B cell (primary cell): ENCODE results near the gene RINT1. TPM values are rescaled to one million over a fixed set of nuclear protein-coding genes. Genes with fewer than 3 reads are reported as not detected.
A peak's percentile ranks its signal among the peaks of the same experiment; 100 is the strongest.

Experiments used
- ATAC-seq: fragments of 200-7000 bp; cut with Tn5 transposase; one replicate; pipeline ENCODE4 v1.10.0; 2021; ENCODE audit warnings: low read depth, mild to moderate bottlenecking, moderate number of reproducible peaks, moderate library complexity
- CTCF ChIA-PET: fragments of 350-600 bp; sonication (Branson Sonifier 250); formaldehyde crosslinking; loops from one replicate; lab custom pipeline; 2021; ENCODE audit warnings: antibody characterized with exemption, inconsistent platforms; lab: Charles Lee
- POLR2A ChIA-PET: fragments of 350-600 bp; sonication (Branson Sonifier 250); formaldehyde crosslinking; loops from one replicate; lab custom pipeline; 2021; ENCODE audit warnings: antibody characterized with exemption; lab: Charles Lee
- DNase-seq: peaks from one replicate; pipeline ENCODE4 v3.0.0; 2013
- H2AFZ ChIP-seq: 2 replicates; pipeline ENCODE4 v1.6.1; 2012; ENCODE audit warnings: mild to moderate bottlenecking, low read depth, low read length; ENCODE audit not compliant: insufficient read depth, poor library complexity, severe bottlenecking
- H3K27ac ChIP-seq, 2 donors: 1 replicate in 1 of 2; 2 replicates in 1 of 2; pipeline ENCODE4 v1.5.1; 2012 to 2013; ENCODE audit warnings: low read length in 2 of 2, mild to moderate bottlenecking in 2 of 2, moderate library complexity in 1 of 2
- H3K27me3 ChIP-seq, 4 experiments: fragments of 200-600 bp in 1 of 4; sonication (generic) in 1 of 4; replicated peaks in 1 of 4; 1 replicate in 2 of 4; 2 replicates in 2 of 4; pipeline versions ENCODE4 v1.6.1 to v1.7.0; 2013 to 2016; ENCODE audit warnings: low read length in 3 of 4, mild to moderate bottlenecking in 2 of 4, mixed read lengths in 1 of 4, moderate library complexity in 1 of 4; ENCODE audit not compliant: insufficient read depth in 4 of 4, control insufficient read depth in 3 of 4; ENCODE audit errors: control extremely low read depth in 1 of 4
- H3K36me3 ChIP-seq, 2 experiments: replicated peaks in 1 of 2; 1 replicate in 1 of 2; 2 replicates in 1 of 2; pipeline versions ENCODE4 v1.6.1 to v1.7.1; 2013; ENCODE audit warnings: low read length in 1 of 2; ENCODE audit not compliant: insufficient read depth in 2 of 2, control insufficient read depth in 1 of 2; ENCODE audit errors: control extremely low read depth in 1 of 2, extremely low read depth in 1 of 2
- H3K4me1 ChIP-seq, 2 donors: fragments of 200-600 bp in 1 of 2; sonication (generic) in 1 of 2; 1 replicate in 1 of 2; 2 replicates in 1 of 2; pipeline versions ENCODE4 v1.5.1 to v1.6.1; 2013 to 2017; ENCODE audit warnings: low read length in 2 of 2; ENCODE audit not compliant: control insufficient read depth in 2 of 2, insufficient read depth in 2 of 2
- H3K4me2 ChIP-seq: replicated peaks from 2 replicates; pipeline ENCODE3; 2012; ENCODE audit warnings: mild to moderate bottlenecking, low read depth, low read length; ENCODE audit not compliant: poor library complexity, severe bottlenecking
- H3K4me3 ChIP-seq, 5 experiments: fragments of 200-600 bp in 1 of 5; sonication (generic) in 1 of 5; 1 replicate in 3 of 5; 2 replicates in 2 of 5; pipeline versions ENCODE4 v1.5.1 to v1.7.0; 2011 to 2016; ENCODE audit warnings: low read length in 4 of 5, mild to moderate bottlenecking in 4 of 5, low read depth in 2 of 5, control low read depth in 1 of 5, moderate library complexity in 1 of 5; ENCODE audit not compliant: insufficient read depth in 1 of 5; ENCODE audit errors: control extremely low read depth in 1 of 5, extremely low read depth in 1 of 5
- H3K79me2 ChIP-seq: fragments of 200-600 bp; sonication (generic); one replicate; pipeline ENCODE4 v1.6.0; 2016; ENCODE audit warnings: low read length; ENCODE audit not compliant: control insufficient read depth, insufficient read depth
- H3K9ac ChIP-seq: fragments of 200-600 bp; sonication (generic); 2 replicates; pipeline ENCODE4 v1.6.1; 2017; ENCODE audit warnings: mild to moderate bottlenecking, low read length, moderate library complexity
- H3K9me3 ChIP-seq, 3 donors: one replicate each; pipeline versions ENCODE4 v1.6.1 to v1.7.1; 2013; ENCODE audit warnings: low read length in 2 of 3; ENCODE audit not compliant: control insufficient read depth in 2 of 3, insufficient read depth in 1 of 3; ENCODE audit errors: control extremely low read depth in 1 of 3
- H4K20me1 ChIP-seq: 2 replicates; pipeline ENCODE4 v1.6.0; 2012; ENCODE audit warnings: mild to moderate bottlenecking, low read length; ENCODE audit not compliant: insufficient read depth, control insufficient read depth, poor library complexity, severe bottlenecking
- H3K27ac Mint-ChIP-seq: one replicate; pipeline ENCODE4 v1.8.0; 2021; ENCODE audit warnings: mixed read lengths
- H3K27me3 Mint-ChIP-seq: one replicate; pipeline ENCODE4 v1.8.0; 2021; ENCODE audit warnings: mixed read lengths
- H3K4me1 Mint-ChIP-seq: one replicate; pipeline ENCODE4 v1.8.0; 2021; ENCODE audit warnings: mixed read lengths
- H3K4me3 Mint-ChIP-seq: one replicate; pipeline ENCODE4 v1.8.0; 2021; ENCODE audit warnings: mixed read lengths
- H3K9me3 Mint-ChIP-seq: one replicate; pipeline ENCODE4 v1.8.0; 2022; ENCODE audit warnings: mixed read lengths; ENCODE audit not compliant: insufficient read depth
- CTCF ChIP-seq: fragments of 200-600 bp; IDR thresholded peaks from one replicate; pipeline ENCODE4 v1.8.0; 2022; ENCODE audit warnings: antibody characterized with exemption, mild to moderate bottlenecking
- EZH2 ChIP-seq: IDR thresholded peaks from 2 replicates; pipeline ENCODE4 v1.6.1; 2012; ENCODE audit warnings: borderline replicate concordance, low read depth, mild to moderate bottlenecking, moderate library complexity, low read length; ENCODE audit not compliant: insufficient read depth, poor library complexity, severe bottlenecking
- WGBS: methylation state at CpG from one replicate; pipeline ENCODE4 v1.1.5; 2013; ENCODE audit warnings: missing lambda C conversion rate; ENCODE audit not compliant: insufficient coverage; 5-methylcytosine and 5-hydroxymethylcytosine counted together
- intact Hi-C: fragments of 100-400 bp; cut with micrococcal nuclease; formaldehyde crosslinking; loops from one replicate; pipeline ENCODE4 v1.10.0; 2022
- polyA plus RNA-seq: library from polyadenylated mRNA; depleted of rRNA; stranded (reverse); fragments of >200 nt; gene quantifications from 2 replicates; pipeline ENCODE4 v1.2.3, GENCODE V29; 2012
- total RNA-seq, 2 donors: library from RNA; stranded (reverse); fragments of 120-200 nt in 1 of 2; gene quantifications; 1 replicate in 1 of 2; 2 replicates in 1 of 2; pipeline versions ENCODE4 v1.2.3 to v1.2.4, GENCODE V29; 2013 to 2022

The RINT1 gene
- total and polyA plus RNA-seq, 2 donors (not counting 1 experiment from before 2014, with no cell fraction given) = 12.4 to 27.2 TPM

DNA sequence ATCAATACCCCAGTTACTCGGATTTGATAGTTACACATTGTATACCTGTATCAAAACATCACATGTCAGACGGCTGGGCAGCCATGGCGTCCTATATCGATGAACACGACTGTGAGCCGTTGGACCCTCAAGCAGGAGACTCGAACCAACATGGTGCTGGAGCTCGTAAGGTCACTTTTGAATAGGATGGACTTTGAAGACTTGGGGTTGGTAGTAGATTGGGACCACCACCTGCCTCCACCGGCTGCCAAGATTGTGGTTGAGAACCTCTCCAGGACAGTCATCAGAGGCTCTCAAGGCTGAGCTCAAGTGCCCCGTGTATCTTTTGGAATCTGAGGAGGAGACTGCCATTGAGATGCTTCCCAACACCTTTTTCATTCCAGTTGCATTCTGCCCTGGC is 1.9 kb upstream of the RINT1 start:
- Histone ChIP-seq H3K27ac (no peak overlapping the region), H3K36me3 (peaks cover 0 to 7% of the 10 kb centered on the region in 2 experiments), H4K20me1 (no peaks in the 10 kb centered on the region), H3K4me3 (no peak overlapping the region), H3K9ac (no peak overlapping the region), H3K27me3 (no peaks in the 10 kb centered on the region), H3K9me3 (no peaks in the 10 kb centered on the region), H3K4me2 (no peak overlapping the region), H2AFZ (no peak overlapping the region), H3K79me2 (peaks cover 25% of the 10 kb centered on the region), H3K4me1 (peaks cover 18 to 23% of the 10 kb centered on the region in 2 donors)
- no peaks in the 10 kb centered on the region for H3K9me3 Mint-ChIP-seq
- no peak for ATAC-seq
- ChIA-PET POLR2A (interaction anchor here (0.7 kb wide), 1 partner anchor 171 kb away, joined by 3 read pairs; no protein-coding TSS in a partner anchor), CTCF (interaction anchor here (1.1 kb wide), 1 partner anchor 35 kb away, joined by 3 read pairs; no protein-coding TSS in a partner anchor)
- peak; percentile 17 for DNase-seq
- no peak for TF ChIP-seq CTCF
- TF ChIP-seq EZH2 = no peak
- intact Hi-C loops = loop anchor here (5.0 kb wide), 3 partner anchors 178 to 1637 kb away; partner anchors contain the start of genes HBP1 and KMT2E
- peak overlapping the region; percentile 74 for H3K4me3 Mint-ChIP-seq
- H3K4me1 Mint-ChIP-seq = peaks cover 27% of the 10 kb centered on the region
- peak overlapping the region; percentile 56 for H3K27ac Mint-ChIP-seq
- no peaks in the 10 kb centered on the region for H3K27me3 Mint-ChIP-seq
- 96% methylated on average over 9 of the region's 10 CpGs for WGBS

DNA sequence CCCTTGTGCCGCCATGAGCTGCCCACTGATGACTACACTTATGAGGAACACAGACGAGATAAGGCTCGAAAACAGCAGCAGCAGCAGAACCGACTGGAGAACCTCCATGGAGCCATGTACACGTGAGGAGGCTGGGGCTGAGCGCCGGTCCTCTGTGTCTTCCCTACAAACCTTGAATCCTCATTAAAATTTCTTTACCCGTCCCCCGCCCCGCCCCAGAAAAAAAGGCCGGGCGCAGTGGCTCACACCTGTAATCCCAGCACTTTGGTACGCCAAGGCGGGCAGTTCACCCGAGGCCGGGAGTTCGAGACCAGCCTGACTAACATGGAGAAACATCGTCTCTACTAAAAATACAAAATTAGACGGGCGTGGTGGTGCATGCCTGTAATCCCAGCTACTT is 1.5 kb upstream of the RINT1 start:
- Histone ChIP-seq H3K79me2 (peaks cover 29% of the 10 kb centered on the region), H3K27ac (no peak overlapping the region), H3K27me3 (no peaks in the 10 kb centered on the region), H3K4me1 (peaks cover 18 to 22% of the 10 kb centered on the region in 2 donors), H3K4me3 (no peak overlapping the region), H3K9ac (no peak overlapping the region), H2AFZ (no peak overlapping the region), H4K20me1 (no peaks in the 10 kb centered on the region), H3K4me2 (no peak overlapping the region), H3K36me3 (peaks cover 0 to 7% of the 10 kb centered on the region in 2 experiments), H3K9me3 (no peaks in the 10 kb centered on the region)
- WGBS = 95% methylated on average over 19 of the region's 20 CpGs
- intact Hi-C loops = loop anchor here (5.0 kb wide), 3 partner anchors 178 to 1637 kb away; partner anchors contain the start of genes HBP1 and KMT2E
- ChIA-PET POLR2A (interaction anchor here (0.7 kb wide), 1 partner anchor 171 kb away, joined by 3 read pairs; no protein-coding TSS in a partner anchor), CTCF (no interaction called here)
- ATAC-seq (no peak), DNase-seq (no peak)
- Mint-ChIP-seq H3K4me3 (peak overlapping the region; percentile 74), H3K27ac (peak overlapping the region; percentile 56), H3K4me1 (peaks cover 24% of the 10 kb centered on the region), H3K9me3 (no peaks in the 10 kb centered on the region), H3K27me3 (no peaks in the 10 kb centered on the region)
- no peak for TF ChIP-seq EZH2
- no peak for TF ChIP-seq CTCF
